ENCODE data around the gene HOXA3. TPM values are rescaled to one million over a fixed set of nuclear protein-coding genes. Genes with fewer than 3 reads are reported as not detected.

Gene HOXA3
- total and polyA plus RNA-seq, 2 of the 13 experiments (the other 11 are each of a cell fraction or from before 2014, with no cell fraction given): 2.9 to 4.6 TPM

- no peak for TF ChIP-seq IRF9 (CRISPR knock-in tag; IDR thresholded peaks at IDR 0.05; ENCODE audit: borderline replicate concordance)
- no peak for TF ChIP-seq CSRNP2 (CRISPR knock-in tag; conservative IDR thresholded peaks at IDR 0.05; ENCODE audit: low read depth)
- no peak for TF ChIP-seq ZNF251 (CRISPR knock-in tag; IDR thresholded peaks at IDR 0.05)
- TF ChIP-seq MLLT10 (CRISPR knock-in tag; IDR thresholded peaks at IDR 0.05): no peak
- no peak for TF ChIP-seq ZNF414 (CRISPR knock-in tag; IDR thresholded peaks at IDR 0.05)
- no peak for TF ChIP-seq TERF1 (CRISPR knock-in tag; IDR thresholded peaks at IDR 0.05)
- no peak for TF ChIP-seq TEAD3 (CRISPR knock-in tag; optimal IDR thresholded peaks at IDR 0.05; ENCODE audit: borderline replicate concordance)
- TF ChIP-seq HNRNPLL (IDR thresholded peaks at IDR 0.05; ENCODE audit: low read depth, low read length, poor library complexity, severe bottlenecking): no peak
- no peak for TF ChIP-seq FOXP1 (IDR thresholded peaks at IDR 0.05)
- TF ChIP-seq FOXP1 (CRISPR knock-in tag; IDR thresholded peaks at IDR 0.05): no peak
- peak; percentile 81 for TF ChIP-seq HNRNPK (IDR thresholded peaks at IDR 0.05; ENCODE audit: low read depth, low read length, poor library complexity, severe bottlenecking)
- no peak for TF ChIP-seq HOXA5 (CRISPR knock-in tag; IDR thresholded peaks at IDR 0.05)
- TF ChIP-seq ZNF552 (CRISPR knock-in tag; IDR thresholded peaks at IDR 0.05; ENCODE audit: borderline replicate concordance): no peak
- peak; percentile 80 for TF ChIP-seq HNRNPL (IDR thresholded peaks at IDR 0.05; ENCODE audit: low read depth, low read length)
- no peak for TF ChIP-seq ZIK1 (CRISPR knock-in tag; IDR thresholded peaks at IDR 0.05; ENCODE audit: borderline replicate concordance, low read depth)
- peak; percentile 54; the same call in 1 of the 2 replicates for TF ChIP-seq TFDP1 (CRISPR knock-in tag; IDR thresholded peaks at IDR 0.05; ENCODE audit: borderline replicate concordance)
- TF ChIP-seq RBFOX2 (IDR thresholded peaks at IDR 0.05; ENCODE audit: low read depth, low read length): peak; percentile 34; the same call in 1 of the 2 replicates
- peak; percentile 18; the same call in 1 of the 2 replicates for TF ChIP-seq ZNF441 (CRISPR knock-in tag; IDR thresholded peaks at IDR 0.05; ENCODE audit: borderline replicate concordance)
- TF ChIP-seq MYNN (CRISPR knock-in tag; IDR thresholded peaks at IDR 0.05; ENCODE audit: low read depth): no peak
- TF ChIP-seq NR3C1 (CRISPR knock-in tag; IDR thresholded peaks at IDR 0.05): no peak
- 0 out of 2 replicates have a peak, but pooled peaks have one; percentile 23 for TF ChIP-seq ATF7-NPFF (CRISPR knock-in tag; IDR thresholded peaks at IDR 0.05; ENCODE audit: low read depth)
- no peak for TF ChIP-seq PCBP2 (optimal IDR thresholded peaks at IDR 0.05; ENCODE audit: low read depth, low read length, poor library complexity, severe bottlenecking)
- no peak for TF ChIP-seq ELF3 (CRISPR knock-in tag; IDR thresholded peaks at IDR 0.05)
Observed at GRCh38 chr7:27129729-27130539, 22.4 kb downstream of the HOXA3 start (continued).

Data from HepG2 (cell line).